ENCODE measurements around the gene PRKACG.

- no peak for TF ChIP-seq CTCF (IDR thresholded peaks at IDR 0.05; ENCODE audit: poor library complexity, severe bottlenecking)
- no peak for TF ChIP-seq RAD21 (conservative IDR thresholded peaks at IDR 0.05)
- no peak for TF ChIP-seq TAF1 (IDR thresholded peaks at IDR 0.05; ENCODE audit: low read depth)
- no peak for TF ChIP-seq REST (IDR thresholded peaks at IDR 0.05; ENCODE audit: borderline replicate concordance)
- TF ChIP-seq EP300 (conservative IDR thresholded peaks at IDR 0.05; ENCODE audit: poor library complexity, severe bottlenecking) = no peak
- no peak for TF ChIP-seq EZH2 (IDR thresholded peaks at IDR 0.05; ENCODE audit: borderline replicate concordance, insufficient read depth, low read length, poor library complexity, severe bottlenecking)
- TF ChIP-seq MXI1 (conservative IDR thresholded peaks at IDR 0.05; ENCODE audit: poor library complexity, severe bottlenecking) = no peak
Observed at GRCh38 chr9:68991457-68991856, 22.5 kb downstream of the PRKACG start.

Measured in neural cell (in vitro differentiated cells).